HG03521 (cell line): ENCODE results near the gene ASTN1.

Source experiments
- ATAC-seq: cut with Tn5 transposase; IDR thresholded peaks from one replicate; pipeline ENCODE4 v1.9.1; 2021; ENCODE audit warnings: mild to moderate bottlenecking, moderate library complexity; ENCODE audit not compliant: unreplicated experiment

ASTN1 gene

DNA sequence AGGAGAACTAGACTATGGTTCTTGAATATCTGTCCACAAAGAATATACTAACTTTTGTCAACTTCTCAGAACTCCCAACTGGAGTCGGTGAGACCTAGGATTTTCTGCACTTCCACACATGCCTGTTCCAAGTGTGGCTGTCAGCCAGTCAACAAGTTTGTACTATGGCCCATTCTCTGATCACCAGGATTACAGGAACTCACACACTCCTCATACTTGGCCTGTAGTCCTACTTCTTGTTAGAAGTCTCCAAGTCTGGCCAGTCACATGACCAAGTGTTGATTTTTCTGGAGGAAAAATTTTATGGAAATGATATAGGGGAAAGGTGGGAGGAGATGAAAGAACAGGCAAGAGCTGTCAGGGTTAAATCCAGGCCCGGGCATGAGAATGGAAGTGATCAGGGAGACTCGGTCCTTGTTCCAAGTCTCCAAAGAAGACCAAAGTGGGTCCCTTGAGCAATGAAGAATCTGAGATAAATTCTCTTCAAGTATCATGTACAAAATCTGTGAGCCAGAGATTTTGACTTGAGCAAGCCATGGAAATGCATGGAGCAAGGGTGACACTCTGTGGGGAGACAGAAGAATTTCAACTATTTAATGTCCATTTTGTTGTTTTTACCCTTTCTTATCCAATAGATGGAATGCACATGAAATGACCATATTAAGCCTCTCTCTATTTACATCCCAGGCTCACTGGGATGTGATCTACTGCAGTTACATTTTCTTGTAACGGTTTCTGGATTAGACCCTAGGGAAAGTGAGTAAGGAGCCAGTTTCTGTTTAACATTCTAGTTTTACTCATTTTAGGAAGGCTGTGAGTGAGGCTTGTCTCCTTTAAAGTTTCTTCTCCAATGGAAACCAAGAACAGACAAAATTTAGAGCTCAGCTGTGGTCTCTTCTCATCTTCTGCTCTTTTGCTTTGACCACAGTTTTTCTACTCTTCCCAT lies 320.9 kb downstream of the ASTN1 start:
- ATAC-seq: no peak

DNA sequence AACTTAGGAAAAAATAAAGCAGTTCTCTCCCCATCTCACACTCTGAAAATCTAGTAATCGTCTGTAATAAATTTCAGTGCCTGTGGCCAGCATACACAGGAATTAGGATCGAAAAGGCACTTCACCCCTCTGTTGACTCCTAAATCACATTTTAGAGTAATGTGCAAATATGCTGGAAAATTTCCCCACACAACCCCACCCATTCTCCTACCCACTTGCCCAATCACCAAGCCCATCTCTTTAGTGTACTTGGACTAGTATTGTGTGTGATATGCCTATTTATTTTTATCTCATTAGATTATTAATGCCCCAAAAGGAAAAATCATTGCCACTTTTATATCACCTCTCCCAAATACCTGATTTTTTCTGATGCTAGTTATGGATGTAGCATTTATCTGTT lies 323.3 kb downstream of the ASTN1 start:
- ATAC-seq: no peak

DNA sequence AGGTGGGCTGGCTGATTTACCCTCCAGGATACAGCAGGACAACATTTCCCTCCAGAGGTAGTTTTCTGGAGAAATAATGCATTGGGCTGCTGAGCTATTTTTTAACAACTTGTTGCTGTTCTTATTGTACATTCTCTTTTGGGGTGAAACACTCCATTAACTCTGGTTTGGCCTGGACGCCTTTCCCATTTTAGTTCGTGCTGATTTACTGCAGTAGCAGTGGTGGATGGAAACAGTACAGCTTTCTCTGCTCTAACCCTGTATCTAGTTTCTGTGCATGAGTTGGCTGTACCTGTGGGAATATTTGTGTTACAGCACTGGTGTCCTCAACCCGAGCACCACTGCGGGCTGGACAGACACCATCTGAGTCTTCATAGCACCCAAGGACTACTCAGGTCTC lies 325.3 kb downstream of the ASTN1 start:
- ATAC-seq: no peak

DNA sequence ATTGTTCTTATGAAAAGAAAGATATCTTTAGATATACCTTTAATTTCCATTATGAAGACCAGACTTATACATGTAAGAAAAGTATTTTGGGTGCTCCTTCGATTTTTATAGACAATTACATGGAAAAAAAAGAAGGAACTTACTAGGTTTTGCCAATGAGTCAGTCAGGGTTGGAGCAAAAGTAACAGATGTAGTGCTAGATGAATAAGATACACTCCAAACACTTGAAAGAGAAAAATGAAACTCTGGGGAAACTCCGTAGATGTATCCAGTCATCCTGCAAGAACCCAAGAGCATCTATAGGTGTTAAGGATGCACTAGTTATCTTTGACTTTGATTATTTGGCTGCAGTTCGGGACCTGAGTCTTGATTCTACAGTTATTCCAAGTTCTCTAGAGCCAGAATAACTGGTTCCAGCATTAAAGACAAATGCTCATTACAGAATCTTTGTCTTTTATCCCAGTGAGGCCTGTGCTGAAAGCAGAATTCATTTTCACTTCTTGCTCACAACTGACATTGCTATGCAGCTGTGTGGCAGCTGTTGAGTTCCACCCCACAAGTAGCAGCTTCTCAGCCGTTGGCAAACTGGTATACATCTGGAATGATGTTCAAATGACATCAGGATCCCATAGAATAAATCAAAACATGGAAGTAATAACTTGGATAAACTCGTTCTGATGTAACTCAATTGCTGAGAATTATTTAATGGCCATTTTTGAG lies 326.1 kb downstream of the ASTN1 start:
- no peak for ATAC-seq

DNA sequence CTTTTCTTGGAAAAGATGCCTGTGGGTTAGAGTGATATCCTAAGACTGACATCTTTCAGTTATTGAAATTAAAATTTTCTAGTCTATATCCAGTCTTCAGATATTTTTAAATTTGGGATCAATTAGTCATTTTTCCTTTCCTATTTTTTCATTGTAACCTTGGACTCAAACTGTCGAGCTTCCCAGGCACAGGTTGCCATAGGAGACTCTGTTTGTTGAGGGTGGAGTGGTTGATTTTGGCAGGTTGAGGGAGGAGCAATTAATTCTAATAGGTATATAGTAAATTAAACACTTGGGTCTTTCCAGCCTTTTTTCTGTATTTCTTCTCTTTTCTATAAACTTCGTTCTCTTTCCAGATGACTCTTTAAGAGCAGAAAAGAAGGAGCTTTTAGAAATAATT lies 326.8 kb downstream of the ASTN1 start:
- no peak for ATAC-seq

DNA sequence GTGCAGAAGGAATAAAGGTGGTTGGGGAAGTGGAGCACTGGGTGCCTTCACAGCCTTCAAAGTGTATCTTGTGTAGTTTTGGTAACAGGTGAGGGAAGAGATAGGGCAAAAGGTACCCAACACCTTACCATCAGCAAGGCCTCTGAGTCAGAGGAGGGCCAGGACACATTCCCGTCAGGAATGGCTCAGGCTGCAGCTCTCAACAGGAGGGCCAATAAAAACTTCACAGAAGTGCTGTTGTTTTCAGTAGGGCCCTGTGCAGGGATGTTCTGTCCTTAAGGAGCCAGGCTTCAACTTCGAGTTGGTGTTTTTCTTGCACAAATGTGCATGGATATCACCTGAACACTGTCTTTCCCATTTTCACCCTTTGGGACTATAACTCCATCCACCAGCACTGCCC lies 333.4 kb downstream of the ASTN1 start:
- ATAC-seq: no peak

DNA sequence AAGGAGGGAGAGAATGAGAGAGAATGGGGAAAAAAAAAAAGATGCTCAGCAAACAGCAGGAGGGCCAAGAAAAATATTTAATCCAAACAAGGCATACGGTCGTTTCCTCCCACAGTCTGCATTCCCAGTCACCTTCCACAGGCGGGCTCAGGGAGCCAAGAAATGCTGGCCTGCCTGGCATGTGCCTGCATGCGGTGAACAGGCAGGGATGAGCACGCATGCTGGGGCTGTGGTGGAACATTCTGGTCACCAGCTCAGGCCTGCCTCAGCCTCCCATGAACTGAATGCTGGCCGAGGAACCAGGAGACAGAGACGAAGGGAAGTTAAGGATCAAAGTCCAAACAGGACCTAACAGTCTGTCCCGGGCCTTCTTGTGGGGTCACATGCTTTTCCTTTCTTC lies 335.3 kb downstream of the ASTN1 start:
- no peak for ATAC-seq

DNA sequence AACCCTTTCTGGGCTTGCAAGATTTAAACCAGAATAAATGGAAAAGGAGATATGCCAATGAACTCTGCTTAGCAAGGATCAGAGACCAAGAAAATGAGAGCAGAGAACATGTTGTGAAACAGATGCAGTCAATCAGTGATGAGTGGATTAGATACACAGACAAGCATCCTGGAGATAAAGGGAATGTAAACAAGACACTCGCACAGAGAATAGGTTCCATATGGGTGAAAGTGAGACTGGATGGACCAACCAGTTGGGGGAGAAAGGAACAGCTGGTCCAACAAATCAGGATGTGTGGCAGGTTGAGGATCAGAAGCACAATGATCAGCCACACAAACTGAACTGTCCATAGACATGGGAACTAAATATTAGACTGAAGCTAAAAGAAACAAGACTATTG lies 338.2 kb downstream of the ASTN1 start:
- ATAC-seq: no peak

DNA sequence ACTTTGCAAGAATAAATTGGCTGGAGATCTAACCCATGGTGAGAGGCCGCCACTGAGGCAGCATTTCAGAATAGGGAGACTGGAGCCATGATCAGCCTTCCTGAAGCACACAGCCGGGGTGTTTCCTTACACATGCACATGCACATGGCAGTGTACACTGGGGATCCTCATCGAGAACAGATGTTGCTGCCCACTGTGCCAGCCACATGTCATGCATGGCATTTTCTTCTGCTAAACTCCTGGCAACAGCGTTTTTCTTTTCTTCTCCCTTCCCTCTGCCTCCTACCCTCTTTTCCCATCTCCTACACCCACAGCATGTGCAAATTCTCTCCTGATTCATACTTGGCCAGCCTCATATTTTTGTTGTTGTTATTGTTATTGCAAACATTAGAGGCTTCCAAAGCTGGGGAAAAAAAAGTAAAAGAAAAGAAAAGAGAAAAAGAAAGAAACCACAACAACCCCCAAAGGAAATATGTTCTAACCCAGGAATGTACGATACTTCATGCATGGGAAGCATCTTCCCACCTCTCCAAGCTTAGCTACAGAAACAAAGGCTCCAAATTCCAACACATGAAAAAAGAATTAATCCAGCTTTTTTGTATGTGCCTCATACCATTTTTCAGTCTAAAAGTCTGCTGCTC lies 344.0 kb downstream of the ASTN1 start:
- ATAC-seq: no peak

DNA sequence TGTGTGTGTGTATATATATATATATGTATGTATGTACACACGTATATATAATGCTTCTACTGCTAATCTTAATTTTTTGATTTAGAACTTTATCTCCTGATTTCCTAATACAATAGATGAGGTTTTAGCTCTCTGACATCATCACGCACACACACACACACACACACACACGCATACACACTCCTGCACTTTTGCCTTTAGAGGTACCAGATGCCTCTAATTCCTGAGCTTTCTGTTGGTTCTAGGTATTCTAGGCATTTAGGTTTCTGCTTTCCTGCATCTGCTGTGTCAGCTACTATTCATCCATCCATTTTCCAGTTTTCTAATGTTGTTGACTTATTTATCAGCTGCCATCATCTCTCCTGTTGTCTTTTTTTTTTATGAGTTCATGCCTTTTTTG lies 348.3 kb downstream of the ASTN1 start:
- no peak for ATAC-seq

DNA sequence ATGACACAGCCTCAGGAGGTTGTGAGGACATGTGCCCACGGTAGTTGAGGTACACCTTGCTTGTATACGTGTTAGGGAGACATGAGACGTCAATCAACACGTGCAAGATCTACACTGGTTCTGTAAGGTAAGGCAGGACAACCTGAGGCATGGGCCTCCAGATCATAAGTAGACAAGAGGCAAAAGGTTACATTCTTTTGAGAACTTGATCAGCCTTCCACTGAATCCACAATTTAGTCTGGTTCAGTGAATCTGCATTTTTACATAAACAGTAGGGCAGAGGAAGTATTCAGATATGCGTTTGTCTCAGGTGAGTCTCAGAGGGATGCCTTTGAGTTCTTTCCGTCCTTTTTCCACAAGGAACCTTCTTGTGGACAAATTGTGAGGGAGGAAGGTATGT lies 348.9 kb downstream of the ASTN1 start:
- ATAC-seq: no peak

DNA sequence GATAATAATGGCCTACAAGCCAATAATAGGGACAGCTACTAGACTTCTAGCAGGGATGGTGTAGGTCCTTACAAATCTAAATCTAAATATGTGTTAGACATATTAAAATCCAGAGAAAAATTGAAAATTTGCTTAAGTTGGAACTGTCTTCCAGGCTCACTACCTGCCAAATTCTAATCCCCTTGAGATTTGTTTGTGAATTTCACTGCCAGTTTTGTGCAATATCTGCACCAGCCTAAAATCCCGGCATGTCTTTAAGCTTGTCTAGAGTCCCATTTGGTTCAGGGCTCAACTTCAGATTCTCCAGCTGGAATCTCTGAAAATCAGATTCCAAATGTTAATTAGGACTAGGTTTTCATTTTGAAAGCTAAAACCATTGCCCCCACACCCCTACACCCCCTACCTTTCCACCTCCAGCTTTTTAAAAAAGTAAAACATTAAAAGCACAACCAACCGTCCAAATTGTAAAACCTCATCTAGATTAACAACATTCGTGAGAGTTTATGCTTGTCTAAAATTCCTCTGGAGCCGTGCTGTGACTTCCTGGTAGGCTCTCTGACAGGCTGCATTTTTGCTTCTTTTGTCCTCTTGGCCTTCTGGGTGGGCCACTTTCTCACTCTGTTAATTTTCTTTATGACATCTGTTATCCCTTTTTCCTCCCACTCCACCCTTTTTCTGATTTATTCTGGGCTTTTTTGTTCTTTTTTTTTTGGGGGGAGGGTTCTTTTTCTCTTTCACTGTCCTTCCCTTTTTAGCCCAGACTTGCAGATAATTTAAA lies 352.8 kb downstream of the ASTN1 start:
- no peak for ATAC-seq

DNA sequence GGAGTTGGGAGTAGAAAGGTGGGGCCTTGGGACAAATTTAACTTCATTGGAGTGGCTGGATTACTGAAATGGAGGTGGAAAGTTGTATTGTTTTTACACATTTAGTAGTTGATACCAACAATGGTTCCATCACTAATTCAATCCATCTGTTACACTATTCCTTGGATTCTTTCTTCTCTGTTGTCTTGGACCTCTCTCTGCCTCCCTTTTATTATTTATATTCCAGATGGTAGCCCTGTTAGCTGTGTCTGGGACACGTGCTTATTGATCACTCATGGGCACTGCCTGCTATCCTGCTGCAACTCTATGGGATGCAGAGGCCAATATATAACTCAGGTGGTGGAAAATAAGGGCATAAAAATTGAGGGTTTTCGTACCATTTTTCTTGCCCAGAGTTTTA lies 355.2 kb downstream of the ASTN1 start:
- ATAC-seq: no peak
